Adrenal gland (tissue), 12 donors: ENCODE results near the gene COL1A2. TPM values are rescaled to one million over a fixed set of nuclear protein-coding genes. Genes with fewer than 3 reads are reported as not detected.

Source experiments
- DNase-seq, 7 donors: peaks; one replicate each; pipeline ENCODE4 v3.0.0-alpha.2; 2019 to 2020
- H3K27ac ChIP-seq, 5 donors: fragments of 200-600 bp; sonication (generic) in 4 of 5; 1 replicate in 3 of 5; 2 replicates in 2 of 5; pipeline versions ENCODE4 v1.5.1 to v1.8.0; 2016 to 2020; ENCODE audit warnings: mild to moderate bottlenecking in 1 of 5
- H3K27me3 ChIP-seq: fragments of 200-600 bp; 2 replicates; pipeline ENCODE4 v1.8.0; 2021
- H3K36me3 ChIP-seq, 2 donors: fragments of 200-600 bp; replicated peaks in 1 of 2; 1 replicate in 1 of 2; 2 replicates in 1 of 2; pipeline versions ENCODE4 v1.5.1 to v1.8.0; 2018 to 2022
- H3K4me1 ChIP-seq, 2 donors: fragments of 200-600 bp; replicated peaks in 1 of 2; 1 replicate in 1 of 2; 2 replicates in 1 of 2; pipeline versions ENCODE4 v1.5.1 to v1.8.0; 2018 to 2021
- H3K4me3 ChIP-seq, 4 donors: fragments of 200-600 bp; sonication (generic) in 3 of 4; one replicate each; pipeline ENCODE4 v1.5.1; 2016 to 2018
- H3K9me3 ChIP-seq, 3 donors: fragments of 200-600 bp; sonication (generic) in 1 of 3; replicated peaks in 1 of 3; 1 replicate in 2 of 3; 2 replicates in 1 of 3; pipeline versions ENCODE4 v1.5.1 to v1.8.0; 2016 to 2021
- POLR2A ChIP-seq, 2 donors: fragments of 450-650 bp; IDR thresholded peaks; one replicate each; pipeline ENCODE4 v1.6.1; 2017; ENCODE audit warnings: antibody characterized with exemption in 2 of 2, mild to moderate bottlenecking in 2 of 2, moderate library complexity in 1 of 2
- WGBS, 4 donors: extraction: QIAGEN DNeasy Blood & Tissue Kit in 2 of 4; methylation state at CpG; one replicate each; pipeline versions ENCODE4 v1.1.5 to v1.1.7; 2013 to 2017; 5-methylcytosine and 5-hydroxymethylcytosine counted together
- intact Hi-C, 2 donors: fragments of 100-400 bp; cut with DNase I; formaldehyde crosslinking; loops; one replicate each; pipeline versions ENCODE4 v1.14.1 to v1.15.0; 2022 to 2023
- polyA plus RNA-seq, 3 donors: library from polyadenylated mRNA; stranded (reverse); fragments of 200-250 nt in 2 of 3; fragments of 350-450 nt in 1 of 3; fragmentation: Illumina TruSeq in 1 of 3; extraction: RNeasy Lipid Tissue Mini Kit (QIAGEN cat#74804) in 1 of 3; gene quantifications; one replicate each; pipeline ENCODE4 v1.2.3, GENCODE V29; 2013 to 2014
- total RNA-seq, 9 donors: library from RNA; depleted of rRNA in 4 of 9; stranded (reverse); fragments of >200 nt in 4 of 9; fragments of 120-200 nt in 1 of 9; fragmentation: NEBNext Ultra II Directional in 1 of 9; extraction: Animal tissue kit (Norgen Biotek cat#: 25700) in 1 of 9; gene quantifications; one replicate each; pipeline versions ENCODE4 v1.1.0 to v1.2.4, GENCODE V29; 2013 to 2023
- TF ChIP-seq, protein P1 (sequence below), 6 experiments: fragments of 450-650 bp in 4 of 6; fragments of 200-600 bp in 2 of 6; sonication (generic) in 1 of 6; IDR thresholded peaks; 1 replicate in 5 of 6; 2 replicates in 1 of 6; pipeline versions ENCODE4 v1.5.1 to v1.8.0; 2016 to 2021; ENCODE audit warnings: antibody characterized with exemption in 6 of 6, mild to moderate bottlenecking in 2 of 6, moderate library complexity in 1 of 6
- donor health status: healthy with polysubstance abuse.
- donor health status: Bipolar disorder and iron deficiency.
- donor health status: DM: yes; HTN: yes; CAD: no.
- donor health status: DM: no; HTN: no; CAD: no.
- donor health status: DM: no; HTN: no; CAD: no.
- donor health status: DM: yes; HTN: yes; CAD: no.

The COL1A2 gene
- total and polyA plus RNA-seq, 12 donors, result 74.6 to 475 (median 182) TPM

- Histone ChIP-seq H3K4me1 (no peaks in the 10 kb centered on the region), H3K9me3 (no peaks in the 10 kb centered on the region), H3K27ac (no peak overlapping the region), H3K36me3 (no peaks in the 10 kb centered on the region), H3K4me3 (no peak overlapping the region), H3K27me3 (no peaks in the 10 kb centered on the region)
- intact Hi-C loops, result no loop called here
- TF ChIP-seq, protein P1, sequence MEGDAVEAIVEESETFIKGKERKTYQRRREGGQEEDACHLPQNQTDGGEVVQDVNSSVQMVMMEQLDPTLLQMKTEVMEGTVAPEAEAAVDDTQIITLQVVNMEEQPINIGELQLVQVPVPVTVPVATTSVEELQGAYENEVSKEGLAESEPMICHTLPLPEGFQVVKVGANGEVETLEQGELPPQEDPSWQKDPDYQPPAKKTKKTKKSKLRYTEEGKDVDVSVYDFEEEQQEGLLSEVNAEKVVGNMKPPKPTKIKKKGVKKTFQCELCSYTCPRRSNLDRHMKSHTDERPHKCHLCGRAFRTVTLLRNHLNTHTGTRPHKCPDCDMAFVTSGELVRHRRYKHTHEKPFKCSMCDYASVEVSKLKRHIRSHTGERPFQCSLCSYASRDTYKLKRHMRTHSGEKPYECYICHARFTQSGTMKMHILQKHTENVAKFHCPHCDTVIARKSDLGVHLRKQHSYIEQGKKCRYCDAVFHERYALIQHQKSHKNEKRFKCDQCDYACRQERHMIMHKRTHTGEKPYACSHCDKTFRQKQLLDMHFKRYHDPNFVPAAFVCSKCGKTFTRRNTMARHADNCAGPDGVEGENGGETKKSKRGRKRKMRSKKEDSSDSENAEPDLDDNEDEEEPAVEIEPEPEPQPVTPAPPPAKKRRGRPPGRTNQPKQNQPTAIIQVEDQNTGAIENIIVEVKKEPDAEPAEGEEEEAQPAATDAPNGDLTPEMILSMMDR (IDR thresholded peaks at IDR 0.05), result no peak
- TF ChIP-seq POLR2A (IDR thresholded peaks at IDR 0.05), result no peak
- no peak for DNase-seq
- 86 to 92% (median 89%) methylated on average over 4 of the region's 4 CpGs for WGBS, 4 donors
These were observed 10.4 kb upstream of the COL1A2 start for GRCh38 chr7:94384315-94384714.

- intact Hi-C loops, result no loop called here
These were observed 8.3 kb upstream of the COL1A2 start for GRCh38 chr7:94386416-94386815.

DNA sequence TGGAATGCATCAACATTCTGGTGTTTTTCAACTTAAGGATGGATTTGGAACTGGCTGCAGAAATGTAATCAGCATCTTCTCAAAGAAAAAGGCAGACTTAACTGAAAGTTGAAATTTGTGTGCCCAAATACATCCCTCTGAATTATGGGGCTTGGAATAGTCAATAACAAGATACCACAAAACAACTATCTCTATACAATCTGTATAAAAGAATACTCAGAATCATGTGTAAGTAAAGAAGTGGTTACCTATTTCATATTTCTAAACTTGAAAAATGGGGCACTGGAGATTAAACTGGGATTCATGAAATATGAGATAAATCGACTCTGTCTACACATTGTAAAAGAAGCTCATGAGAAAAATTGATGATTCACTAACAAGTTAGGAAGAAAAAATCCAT lies 6.2 kb upstream of the COL1A2 start:
- TF ChIP-seq, protein P1 (IDR thresholded peaks at IDR 0.05), result no peak
- no peak for TF ChIP-seq POLR2A (IDR thresholded peaks at IDR 0.05)
- 67 to 90% (median 82%) methylated on average over 1 of the region's 1 CpG for WGBS, 4 donors
- no peaks in the 10 kb centered on the region for H3K27me3 ChIP-seq

More at GRCh38 chr7:94386416-94386815, 8.3 kb upstream of the COL1A2 start:
- no peak overlapping the region for H3K27ac ChIP-seq
- DNase-seq, result no peak
- no peaks in the 10 kb centered on the region for H3K36me3 ChIP-seq
- 93 to 99% (median 95%) methylated on average over 2 of the region's 2 CpGs for WGBS, 4 donors
- no peaks in the 10 kb centered on the region for H3K9me3 ChIP-seq
- H3K4me3 ChIP-seq, result no peak overlapping the region
- no peaks in the 10 kb centered on the region for H3K27me3 ChIP-seq
- H3K4me1 ChIP-seq, result no peaks in the 10 kb centered on the region
- TF ChIP-seq, protein P1 (IDR thresholded peaks at IDR 0.05), result no peak

GRCh38 chr7:94389381-94389780 lies 5.3 kb upstream of the COL1A2 start:
- Histone ChIP-seq H3K36me3 (no peaks in the 10 kb centered on the region), H3K27me3 (no peaks in the 10 kb centered on the region), H3K9me3 (no peaks in the 10 kb centered on the region), H3K4me3 (no peak overlapping the region), H3K27ac (no peak overlapping the region), H3K4me1 (peaks cover 5 to 11% of the 10 kb centered on the region in 2 donors)
- TF ChIP-seq, protein P1 (IDR thresholded peaks at IDR 0.05), result no peak
- no peak for TF ChIP-seq POLR2A (IDR thresholded peaks at IDR 0.05)
- 95 to 100% (median 97%) methylated on average over 1 of the region's 1 CpG for WGBS, 4 donors
- DNase-seq, result no peak
- intact Hi-C loops, result loop anchor here in 1 of 2 donors (2.0 kb wide), 1 partner anchor 15 kb away; no protein-coding TSS in a partner anchor

More for the DNA sequence above, 6.2 kb upstream of the COL1A2 start:
- intact Hi-C loops, result loop anchor here in 1 of 2 donors (2.0 kb wide), 1 partner anchor 14 kb away; no protein-coding TSS in a partner anchor
- Histone ChIP-seq H3K9me3 (no peaks in the 10 kb centered on the region), H3K36me3 (no peaks in the 10 kb centered on the region), H3K27ac (no peak overlapping the region), H3K4me1 (peaks cover 5 to 11% of the 10 kb centered on the region in 2 donors), H3K4me3 (no peak overlapping the region)
- no peak for DNase-seq
